SJCRH30 (cell line): ENCODE results near the gene TRAPPC3. TPM values are rescaled to one million over a fixed set of nuclear protein-coding genes. Genes with fewer than 3 reads are reported as not detected.
"Not testable (repeated sequence)": the region's sequence is repeated elsewhere in the genome, so short reads cannot be mapped to it uniquely, and the experiment has no call there.

Experiments
- DNase-seq, 2 experiments: peaks; one replicate each; pipeline ENCODE4 v3.0.0-alpha.2; 2015 to 2020
- H3K27ac ChIP-seq: fragments of 250-450 bp; sonication (Bioruptor Pico); 2 replicates; pipeline ENCODE4 v1.5.1; 2020; ENCODE audit warnings: mild to moderate bottlenecking, moderate library complexity
- H3K27me3 ChIP-seq: fragments of 250-450 bp; sonication (Bioruptor Pico); 2 replicates; pipeline ENCODE4 v1.5.1; 2020; ENCODE audit warnings: mild to moderate bottlenecking, moderate library complexity
- H3K36me3 ChIP-seq: fragments of 250-450 bp; sonication (Bioruptor Pico); 2 replicates; pipeline ENCODE4 v1.5.1; 2020; ENCODE audit warnings: mild to moderate bottlenecking, moderate library complexity
- H3K4me1 ChIP-seq: fragments of 250-450 bp; sonication (Bioruptor Pico); 2 replicates; pipeline ENCODE4 v1.5.1; 2020; ENCODE audit warnings: mild to moderate bottlenecking, moderate library complexity
- H3K4me3 ChIP-seq: fragments of 250-450 bp; sonication (Bioruptor Pico); 2 replicates; pipeline ENCODE4 v1.5.1; 2020; ENCODE audit warnings: mild to moderate bottlenecking, moderate library complexity
- H3K9me3 ChIP-seq: fragments of 250-450 bp; sonication (Bioruptor Pico); replicated peaks from 2 replicates; pipeline ENCODE4 v1.5.1; 2020; ENCODE audit warnings: mild to moderate bottlenecking, moderate library complexity
- total RNA-seq: library from RNA; depleted of rRNA; stranded (reverse); fragments of >200 nt; shearing (Covaris generic); gene quantifications from 2 replicates; pipeline ENCODE4 v1.2.3, GENCODE V29; 2014

Gene TRAPPC3
- total RNA-seq, 1 experiment from 2014 or later: 78.6 TPM

GRCh38 chr1:36159614-36160387, 10.5 kb upstream of the TRAPPC3 start:
- Histone ChIP-seq H3K4me1 (peaks cover 15% of the 10 kb centered on the region; the same call in 1 of the 2 replicates), H3K36me3 (peaks cover 14% of the 10 kb centered on the region; the same call in 1 of the 2 replicates), H3K27me3 (no peaks in the 10 kb centered on the region), H3K4me3 (no peak overlapping the region), H3K27ac (no peak overlapping the region), H3K9me3 (no peaks in the 10 kb centered on the region)
- no peak for DNase-seq

GRCh38 chr1:36158827-36159252, 9.6 kb upstream of the TRAPPC3 start:
- Histone ChIP-seq H3K4me1 (peaks cover 20% of the 10 kb centered on the region; the same call in 1 of the 2 replicates), H3K36me3 (peaks cover 13% of the 10 kb centered on the region; the same call in 1 of the 2 replicates)
- not testable (repeated sequence) for DNase-seq, H3K27ac ChIP-seq, H3K4me3 ChIP-seq, H3K27me3 ChIP-seq, H3K9me3 ChIP-seq

- H3K4me3 ChIP-seq: peak overlapping the region; percentile 99
- no peak overlapping the region for H3K27ac ChIP-seq
- no peaks in the 10 kb centered on the region for H3K27me3 ChIP-seq
- peaks cover 20% of the 10 kb centered on the region; the same call in 1 of the 2 replicates for H3K4me1 ChIP-seq
- DNase-seq: no peak
- H3K36me3 ChIP-seq: peaks cover 9% of the 10 kb centered on the region; the same call in 1 of the 2 replicates
- no peaks in the 10 kb centered on the region for H3K9me3 ChIP-seq
These were observed 8.9 kb upstream of the TRAPPC3 start for GRCh38 chr1:36157973-36158826.

GRCh38 chr1:36157115-36157903, 8.0 kb upstream of the TRAPPC3 start:
- Histone ChIP-seq H3K36me3 (peaks cover 5% of the 10 kb centered on the region; the same call in 1 of the 2 replicates), H3K4me3 (peak overlapping the region; percentile 99), H3K9me3 (no peaks in the 10 kb centered on the region), H3K27me3 (no peaks in the 10 kb centered on the region), H3K27ac (peak overlapping the region; percentile 99), H3K4me1 (peaks cover 20% of the 10 kb centered on the region; the same call in 1 of the 2 replicates)
- peak; percentile 50 to 57 for DNase-seq

- peak; percentile 82 to 89 for DNase-seq
- Histone ChIP-seq H3K9me3 (no peaks in the 10 kb centered on the region), H3K27me3 (no peaks in the 10 kb centered on the region), H3K27ac (peak overlapping the region; percentile 99), H3K4me1 (peaks cover 24% of the 10 kb centered on the region), H3K4me3 (peak overlapping the region; percentile 99), H3K36me3 (peaks cover 4% of the 10 kb centered on the region; the same call in 1 of the 2 replicates)
These were observed 7.2 kb upstream of the TRAPPC3 start for GRCh38 chr1:36156329-36157114.

- Histone ChIP-seq H3K4me1 (peaks cover 25% of the 10 kb centered on the region), H3K9me3 (no peaks in the 10 kb centered on the region), H3K27me3 (no peaks in the 10 kb centered on the region), H3K4me3 (peak within 1 kb of the TSS; percentile 99), H3K27ac (peak within 1 kb of the TSS; percentile 99), H3K36me3 (peaks cover 4% of the 10 kb centered on the region; the same call in 1 of the 2 replicates)
- DNase-seq: peak; percentile 91 to 93
These were observed 6.4 kb upstream of the TRAPPC3 start, which contains the start of gene MAP7D1 for GRCh38 chr1:36155408-36156328. Gene MAP7D1 (plus strand): TSS chr1:36156160. CDS start chr1:36156418, 258 bp downstream.

GRCh38 chr1:36154765-36155407, 5.6 kb upstream of the TRAPPC3 start:
- peak in 1 of 2 experiments; percentile 78 for DNase-seq
- H3K27ac ChIP-seq: peak overlapping the region; percentile 99
- no peaks in the 10 kb centered on the region for H3K9me3 ChIP-seq
- H3K27me3 ChIP-seq: no peaks in the 10 kb centered on the region
- H3K4me1 ChIP-seq: peaks cover 30% of the 10 kb centered on the region
- peaks cover 4% of the 10 kb centered on the region; the same call in 1 of the 2 replicates for H3K36me3 ChIP-seq
- peak overlapping the region; percentile 99 for H3K4me3 ChIP-seq

- no peak for DNase-seq
- Histone ChIP-seq H3K27ac (peak overlapping the region; percentile 99; the same call in 1 of the 2 replicates), H3K9me3 (no peaks in the 10 kb centered on the region), H3K36me3 (peaks cover 4% of the 10 kb centered on the region; the same call in 1 of the 2 replicates), H3K27me3 (no peaks in the 10 kb centered on the region), H3K4me1 (peaks cover 31% of the 10 kb centered on the region), H3K4me3 (peak overlapping the region; percentile 99; the same call in 1 of the 2 replicates)
These were observed 5.0 kb upstream of the TRAPPC3 start for GRCh38 chr1:36154335-36154734.

GRCh38 chr1:36153476-36153875, 4.2 kb upstream of the TRAPPC3 start:
- Histone ChIP-seq H3K9me3 (no peaks in the 10 kb centered on the region), H3K4me3 (no peak overlapping the region), H3K27ac (no peak overlapping the region), H3K4me1 (peaks cover 29% of the 10 kb centered on the region), H3K36me3 (no peaks in the 10 kb centered on the region), H3K27me3 (no peaks in the 10 kb centered on the region)
- no peak for DNase-seq

- peaks cover 27% of the 10 kb centered on the region for H3K4me1 ChIP-seq
- DNase-seq: no peak
- no peak overlapping the region for H3K4me3 ChIP-seq
- H3K27me3 ChIP-seq: no peaks in the 10 kb centered on the region
- H3K9me3 ChIP-seq: no peaks in the 10 kb centered on the region
- H3K36me3 ChIP-seq: no peaks in the 10 kb centered on the region
- no peak overlapping the region for H3K27ac ChIP-seq
These were observed 2.5 kb upstream of the TRAPPC3 start for GRCh38 chr1:36151845-36152203.

GRCh38 chr1:36151134-36151844, 2.0 kb upstream of the TRAPPC3 start:
- H3K4me1 ChIP-seq: peaks cover 27% of the 10 kb centered on the region
- H3K27me3 ChIP-seq: no peaks in the 10 kb centered on the region
- no peak overlapping the region for H3K4me3 ChIP-seq
- H3K27ac ChIP-seq: peak overlapping the region; percentile 93
- H3K36me3 ChIP-seq: no peaks in the 10 kb centered on the region
- DNase-seq: no peak
- H3K9me3 ChIP-seq: no peaks in the 10 kb centered on the region
